ENCODE data around the gene KCNA10.
A peak's percentile ranks its signal among the peaks of the same experiment; 100 is the strongest.
"Not testable (repeated sequence)": the region's sequence is repeated elsewhere in the genome, so short reads cannot be mapped to it uniquely, and the experiment has no call there.

KCNA10 gene

DNA sequence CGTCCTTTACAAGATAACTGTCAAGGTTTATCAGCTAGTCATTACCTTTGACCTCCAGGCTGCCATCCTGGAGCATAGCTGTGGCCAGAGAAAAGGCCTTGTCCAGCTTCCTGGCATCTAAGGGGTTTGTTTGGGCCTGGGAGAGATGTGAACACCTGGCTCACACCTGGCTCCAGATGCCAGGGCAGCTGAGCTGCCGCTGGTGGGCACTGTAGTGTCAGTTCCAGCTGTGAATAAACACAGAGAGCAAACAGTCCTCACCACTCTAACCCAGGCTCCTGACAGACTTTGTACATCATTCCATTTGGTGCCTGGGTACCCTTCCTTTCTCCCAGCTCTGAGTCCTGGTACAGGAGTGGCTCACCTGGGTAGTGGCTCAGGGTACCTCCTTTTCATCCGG lies 14.3 kb upstream of the KCNA10 start:
- no peak for DNase-seq

DNA sequence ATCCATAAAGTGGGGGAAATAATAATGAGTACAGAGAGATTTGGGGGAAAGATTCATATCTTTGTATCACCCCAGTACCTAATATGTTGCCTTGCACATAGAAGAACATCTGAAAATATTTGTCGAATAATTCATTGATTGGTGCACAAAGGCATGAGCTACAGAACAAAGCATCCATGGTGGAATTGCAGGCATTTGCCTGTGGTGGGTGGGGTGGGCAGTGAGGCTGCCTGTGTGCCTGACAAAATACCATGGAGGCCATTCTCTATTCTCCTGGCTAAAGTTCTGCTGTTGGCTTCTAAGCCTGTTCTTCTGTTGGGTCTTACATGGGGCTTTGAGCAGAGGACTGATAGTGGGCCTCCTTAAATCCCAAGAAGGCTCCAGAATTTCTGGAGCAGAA lies 10.0 kb upstream of the KCNA10 start:
- DNase-seq, result no peak

DNA sequence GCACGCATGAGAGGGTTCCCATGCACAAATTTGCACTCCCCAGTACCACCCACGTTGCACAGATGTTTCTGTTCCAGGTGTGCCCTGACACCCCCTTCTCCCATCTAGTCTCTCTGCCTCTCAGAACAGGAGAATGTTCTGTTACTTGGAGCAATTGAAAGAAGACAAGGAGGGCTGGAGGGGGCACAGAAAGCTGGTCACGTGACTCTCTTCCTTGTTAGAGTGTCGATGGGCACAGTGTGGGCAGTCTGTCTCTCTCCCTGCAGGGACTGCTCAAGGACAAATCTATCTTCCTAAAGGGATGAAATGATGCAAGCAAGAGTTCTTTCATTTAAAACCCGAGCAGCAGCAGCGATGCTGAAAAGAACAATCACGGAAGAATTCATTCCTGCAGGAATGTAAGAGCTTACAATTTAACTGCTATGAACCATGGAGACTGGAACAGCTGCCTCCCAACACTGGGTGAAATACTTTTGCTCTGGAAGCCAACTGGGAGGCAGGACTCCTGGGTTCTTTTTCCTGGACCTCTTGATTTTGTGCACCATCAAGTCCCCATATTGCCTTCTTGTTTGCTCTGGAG lies 7.3 kb upstream of the KCNA10 start:
- no peak for DNase-seq

DNA sequence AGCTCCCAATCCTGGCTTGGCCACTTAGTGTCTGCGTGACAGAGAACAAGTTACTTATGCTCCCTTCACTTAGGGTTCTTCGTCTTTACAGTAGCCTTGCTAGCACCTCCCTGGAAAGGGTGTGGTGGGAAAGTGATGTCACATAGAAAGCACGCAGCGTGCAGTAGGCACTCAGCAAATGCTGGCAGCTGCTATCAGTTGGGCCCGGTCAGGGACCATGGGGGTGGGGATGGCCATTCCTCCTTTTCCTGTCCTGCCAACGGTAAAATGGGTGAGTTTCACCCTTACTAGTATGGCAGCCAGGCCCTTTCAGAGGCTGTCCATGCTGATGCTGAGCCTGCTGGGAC lies 6.2 kb upstream of the KCNA10 start:
- no peak for DNase-seq

DNA sequence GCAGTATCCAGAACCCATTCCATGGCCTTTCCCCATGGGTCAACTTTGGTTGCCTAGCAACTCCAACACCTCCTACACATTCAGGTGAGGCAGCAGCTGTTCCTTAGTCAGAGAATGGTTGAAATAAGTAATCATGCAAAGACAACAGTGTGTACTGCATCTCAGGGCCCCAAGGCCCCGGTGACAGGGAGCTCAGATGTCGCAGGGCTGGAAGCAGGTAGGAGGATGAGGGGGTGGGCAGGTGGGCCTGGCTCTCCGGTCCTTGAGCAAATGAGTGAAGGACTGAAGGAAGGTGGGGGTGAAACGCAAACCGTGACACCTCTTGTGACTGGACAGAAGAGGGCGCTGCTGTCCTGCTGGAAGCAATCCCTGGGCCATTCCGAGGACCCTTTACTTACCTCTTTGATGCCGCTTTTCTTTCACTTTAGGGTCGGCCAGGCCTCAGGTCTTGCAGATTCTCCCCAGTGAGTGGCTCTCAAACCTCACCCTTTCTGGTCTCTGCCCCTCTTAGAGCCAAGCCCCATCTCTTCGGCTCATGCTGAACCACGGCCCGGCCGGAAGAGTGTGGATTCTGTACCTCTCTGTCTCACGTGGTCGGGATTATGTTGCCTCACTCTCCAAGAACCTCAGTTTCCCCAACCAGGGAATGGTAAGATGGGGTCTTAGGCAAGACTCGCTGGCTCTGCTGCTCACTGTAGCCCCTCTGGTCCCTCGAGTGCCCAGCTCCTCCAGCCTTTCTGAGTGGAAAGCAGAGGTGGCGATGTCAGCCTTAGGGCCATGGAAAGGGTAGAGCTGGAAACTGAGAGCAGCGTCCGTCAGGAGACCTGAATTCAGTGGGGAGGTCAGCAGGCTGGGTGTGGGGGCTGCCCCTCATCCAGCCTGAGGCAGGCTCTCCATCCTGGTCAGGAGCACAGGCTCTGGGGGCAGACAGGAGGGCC lies 5.6 kb upstream of the KCNA10 start:
- peak; percentile 52 to 71 for DNase-seq

DNA sequence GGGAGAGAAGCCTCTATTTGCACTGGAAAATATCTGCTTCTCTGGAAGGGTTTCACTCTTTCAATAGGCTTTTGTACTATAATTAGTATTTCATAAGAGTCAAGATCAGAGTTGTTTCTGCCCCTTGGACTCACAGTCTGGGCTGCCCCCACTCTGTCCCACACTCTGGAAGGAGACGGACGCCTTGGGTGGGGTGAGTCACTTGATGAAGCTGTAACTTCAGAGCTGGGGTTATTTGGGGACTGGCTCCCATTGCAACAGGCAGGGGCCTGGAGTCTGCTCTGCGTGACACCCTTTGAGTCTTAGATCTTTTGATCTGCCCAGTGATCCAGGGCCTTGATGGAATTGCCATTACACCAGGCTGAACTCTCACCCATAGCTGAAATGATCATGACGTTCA lies 4.0 kb upstream of the KCNA10 start:
- DNase-seq, result no peak

DNA sequence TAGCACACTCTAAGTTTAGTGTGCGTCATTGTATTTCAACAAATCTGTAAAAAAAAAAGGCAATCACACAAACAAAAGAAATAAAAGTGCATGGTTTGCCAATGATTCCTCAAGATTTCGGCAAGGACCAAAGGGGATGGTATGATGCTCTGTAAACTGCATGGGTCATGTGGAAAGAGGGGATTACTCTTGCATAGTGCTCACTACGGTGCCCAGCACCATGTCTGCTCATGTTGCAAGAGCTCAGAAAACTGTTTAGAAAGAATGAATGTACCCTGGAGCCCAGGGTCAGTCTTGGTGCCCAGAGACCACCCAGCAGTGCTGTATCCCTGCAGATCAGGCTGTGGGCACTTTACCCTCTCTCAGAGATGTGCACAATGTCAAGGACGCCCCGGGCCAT lies 3.6 kb upstream of the KCNA10 start:
- DNase-seq, result no peak

DNA sequence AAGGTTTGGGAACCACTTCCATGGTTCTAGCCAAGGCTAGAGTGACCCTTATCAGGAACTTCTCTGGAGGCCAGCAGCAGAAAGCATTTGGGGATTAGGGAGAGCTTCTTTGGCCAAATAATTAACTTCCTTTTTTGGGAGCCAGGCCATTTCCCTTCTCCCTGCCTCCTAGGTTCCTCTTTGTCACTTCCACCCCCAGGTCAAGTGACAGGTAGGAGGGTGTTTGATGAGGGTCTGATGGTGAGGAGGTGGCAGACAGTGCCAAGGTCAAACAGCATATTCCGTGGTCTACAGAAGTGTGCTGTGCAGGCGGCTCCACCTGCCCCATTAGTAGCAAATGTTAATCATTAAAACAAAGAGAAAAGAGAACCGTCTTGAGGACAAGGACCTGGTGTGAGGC lies 1.9 kb upstream of the KCNA10 start:
- no peak for DNase-seq

DNA sequence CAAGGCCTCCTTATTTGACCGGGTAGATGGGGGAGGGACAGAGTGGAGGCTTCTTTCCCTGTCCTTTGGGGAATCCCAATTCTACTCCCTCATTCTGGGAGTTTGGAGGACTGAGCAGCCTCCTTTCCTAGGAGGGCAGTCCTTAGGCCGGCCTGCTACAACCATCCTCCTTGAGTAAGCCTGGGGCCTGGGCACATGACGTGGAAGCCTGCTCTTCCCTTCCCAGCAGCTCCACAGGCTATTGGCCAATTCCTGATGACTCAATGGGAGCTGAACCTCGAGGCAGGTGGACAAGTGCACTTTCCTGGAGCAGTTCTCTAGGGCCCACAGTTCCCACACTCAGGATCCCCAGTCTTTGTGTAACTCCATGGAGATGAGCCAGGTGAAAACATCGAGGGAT lies 3.1 kb downstream of the KCNA10 start:
- DNase-seq, result no peak

DNA sequence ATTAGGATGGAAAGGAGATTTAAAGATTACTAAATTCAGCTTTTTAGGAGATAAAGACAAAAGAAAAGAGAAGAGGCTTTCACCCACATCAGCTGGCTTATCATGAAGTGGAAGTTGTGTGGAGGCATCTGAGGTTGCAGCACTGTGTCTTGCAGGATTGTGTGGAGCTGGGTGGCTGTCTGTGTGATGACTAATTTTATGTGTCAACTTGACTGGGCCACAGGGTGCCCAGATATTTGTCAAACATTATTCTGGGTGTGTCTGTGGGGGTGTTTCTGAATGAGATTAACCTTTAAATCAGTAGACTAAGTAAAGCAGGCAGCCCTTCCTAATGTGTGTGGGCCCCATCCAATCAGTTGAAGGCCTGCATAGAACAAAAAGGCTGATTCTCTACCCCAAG lies 3.9 kb downstream of the KCNA10 start:
- no peak for DNase-seq

DNA sequence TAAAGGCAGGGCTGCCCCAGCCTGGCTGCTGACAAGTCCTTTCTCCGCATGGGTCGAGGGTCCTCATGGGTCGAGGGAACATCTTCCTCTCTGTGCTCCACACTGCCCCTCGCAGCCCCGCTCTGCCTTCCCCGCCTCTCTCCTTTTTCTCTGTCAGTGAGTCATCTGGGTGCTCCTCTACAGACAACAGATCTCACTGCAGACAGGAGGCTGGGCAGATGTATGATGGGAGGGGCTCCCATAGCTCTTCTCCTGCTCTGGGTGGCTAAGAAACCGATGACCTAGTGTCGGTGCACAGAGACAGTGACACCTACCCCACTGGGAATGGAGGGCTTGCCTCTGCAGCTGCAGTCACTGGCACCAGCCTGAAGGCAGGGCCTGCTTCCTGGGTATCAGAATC lies 5.5 kb downstream of the KCNA10 start:
- DNase-seq, result peak in 1 of 2 experiments; percentile 43

DNA sequence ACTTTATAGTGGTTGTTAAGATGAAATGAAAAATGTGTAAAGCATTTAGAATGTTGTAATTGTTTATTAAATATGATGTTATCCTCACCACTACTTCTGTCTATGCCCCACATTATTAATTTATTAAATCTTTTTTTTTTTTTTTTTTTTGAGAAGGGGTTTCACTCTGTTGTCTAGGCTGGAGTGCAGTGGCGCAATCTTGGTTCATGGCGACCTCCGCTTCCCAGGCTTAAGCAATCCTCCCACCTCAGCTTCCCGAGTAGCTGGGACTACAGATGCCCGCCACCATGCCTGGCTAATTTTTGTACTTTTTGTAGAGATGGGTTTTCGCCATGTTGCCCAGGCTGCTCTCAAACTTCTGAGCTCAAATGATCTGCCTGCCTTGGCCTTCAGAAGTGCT lies 7.5 kb downstream of the KCNA10 start:
- no peak for DNase-seq

DNA sequence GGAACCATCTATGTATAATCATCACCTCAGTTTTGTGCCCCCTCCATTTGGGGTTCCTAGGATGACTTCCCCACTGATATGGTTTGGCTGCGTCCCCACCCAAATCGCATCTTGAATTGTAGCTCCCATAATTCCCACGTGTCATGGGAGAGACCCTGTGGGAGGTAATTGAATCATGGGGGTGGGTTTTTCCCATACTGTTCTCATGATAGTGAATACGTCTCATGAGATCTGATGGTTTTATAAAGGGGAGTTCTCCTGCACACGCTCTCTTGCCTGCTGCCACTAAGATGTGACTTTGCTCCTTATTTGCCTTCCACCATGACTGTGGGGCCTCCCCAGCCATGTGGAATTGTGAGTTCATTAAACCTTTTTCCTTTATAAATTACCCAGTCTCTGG lies 8.1 kb downstream of the KCNA10 start:
- DNase-seq, result not testable (repeated sequence)

DNA sequence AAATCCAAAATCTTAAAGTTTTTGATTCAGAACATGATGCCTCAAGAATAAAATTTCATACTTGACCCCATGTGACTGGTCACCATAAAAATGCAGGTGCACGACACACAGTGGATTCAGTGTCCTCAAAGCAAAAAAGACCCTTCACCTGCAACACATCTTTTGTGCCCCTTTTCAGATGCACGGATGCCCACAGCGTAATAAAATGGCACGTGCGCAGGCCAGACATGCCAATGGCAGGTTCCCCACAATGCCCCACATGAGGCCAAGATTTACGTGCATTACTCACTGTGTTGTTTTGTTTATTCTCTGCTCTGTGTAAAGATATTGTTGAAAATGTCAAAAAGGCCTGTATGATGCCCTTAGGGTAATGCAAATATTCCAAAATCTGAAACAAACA lies 9.3 kb downstream of the KCNA10 start:
- no peak for DNase-seq

DNA sequence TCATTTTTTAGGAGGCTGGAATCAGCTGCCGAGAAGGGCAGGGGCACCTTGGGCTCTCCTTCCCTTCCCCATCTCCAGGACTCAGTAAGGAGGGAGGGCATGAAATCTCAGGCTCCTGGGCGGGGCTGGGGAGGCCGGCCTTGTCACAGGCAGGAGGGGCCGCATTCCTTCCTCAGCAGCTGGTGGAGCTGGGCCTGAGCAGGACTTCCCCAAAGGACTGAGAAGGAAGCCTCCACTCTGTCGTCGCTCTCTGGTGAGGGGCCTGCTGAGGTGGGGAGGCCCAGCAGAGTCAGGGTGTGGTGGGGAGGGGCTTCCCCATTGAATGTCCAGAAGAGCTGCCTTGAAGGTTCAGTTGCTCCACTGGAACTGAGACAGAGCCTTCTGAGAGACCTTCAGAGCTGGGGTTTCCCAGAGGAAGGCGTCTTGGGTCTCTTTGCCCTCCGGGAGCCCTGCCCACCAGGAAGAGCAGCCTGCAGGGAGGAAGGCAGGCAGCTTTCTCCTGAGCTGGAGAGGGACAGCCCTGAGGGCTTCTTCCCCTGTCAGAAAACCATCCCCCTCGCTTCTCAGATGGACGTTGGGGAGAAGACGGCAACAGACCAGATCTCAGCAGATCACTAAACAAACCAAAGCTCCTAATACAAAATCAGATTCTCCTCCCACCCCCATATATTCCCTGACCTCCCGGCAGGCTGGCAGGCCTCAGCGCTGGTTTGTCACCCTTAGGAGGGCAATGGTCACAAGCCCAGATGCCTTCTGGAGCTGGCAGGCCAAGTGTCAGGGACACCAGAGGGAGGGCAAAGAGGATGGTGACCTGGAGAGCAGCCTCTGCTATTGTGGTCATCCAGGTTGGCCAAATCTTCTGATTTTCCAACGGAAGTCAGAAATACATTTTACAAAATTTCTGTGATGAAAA lies 10.7 kb downstream of the KCNA10 start:
- DNase-seq, result no peak

DNA sequence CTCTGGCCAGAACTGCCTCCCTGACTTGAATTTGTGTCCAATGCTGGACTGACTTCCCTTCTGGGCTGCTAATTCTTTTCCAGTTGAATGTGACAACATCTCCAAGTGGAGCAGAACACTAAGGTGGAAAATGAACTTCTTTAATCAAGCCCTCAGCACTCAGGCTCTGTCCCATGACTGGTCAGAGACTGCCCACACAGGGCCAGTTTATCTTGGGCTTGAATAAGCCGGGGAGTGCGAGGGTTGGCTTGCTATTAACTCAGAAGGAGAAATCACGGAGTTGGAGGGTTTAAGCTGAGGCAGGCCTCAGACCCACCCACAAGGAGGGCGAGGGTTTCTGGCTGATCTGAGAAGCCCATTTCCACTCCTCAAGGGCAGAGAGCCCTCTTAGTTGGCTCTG lies 12.4 kb downstream of the KCNA10 start:
- DNase-seq, result no peak

DNA sequence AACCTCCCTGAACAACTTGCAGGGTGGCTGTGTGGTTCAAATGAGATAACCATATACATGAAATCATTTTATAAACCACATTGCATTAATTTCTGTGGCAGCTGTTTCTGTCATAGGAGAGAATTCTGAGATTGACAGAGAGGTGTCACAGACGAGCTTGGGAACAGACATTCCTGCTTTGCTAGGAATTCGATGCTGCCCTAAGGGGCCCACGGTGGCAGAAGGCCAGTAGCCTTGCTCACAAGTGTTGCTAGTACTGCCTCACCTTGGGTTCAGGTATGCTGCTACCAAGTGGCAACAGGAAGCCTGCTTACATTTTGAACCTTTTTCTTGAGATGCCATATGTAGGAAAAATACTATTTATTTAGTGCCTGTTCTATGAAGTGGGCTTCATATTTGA lies 13.4 kb downstream of the KCNA10 start:
- DNase-seq, result no peak

DNA sequence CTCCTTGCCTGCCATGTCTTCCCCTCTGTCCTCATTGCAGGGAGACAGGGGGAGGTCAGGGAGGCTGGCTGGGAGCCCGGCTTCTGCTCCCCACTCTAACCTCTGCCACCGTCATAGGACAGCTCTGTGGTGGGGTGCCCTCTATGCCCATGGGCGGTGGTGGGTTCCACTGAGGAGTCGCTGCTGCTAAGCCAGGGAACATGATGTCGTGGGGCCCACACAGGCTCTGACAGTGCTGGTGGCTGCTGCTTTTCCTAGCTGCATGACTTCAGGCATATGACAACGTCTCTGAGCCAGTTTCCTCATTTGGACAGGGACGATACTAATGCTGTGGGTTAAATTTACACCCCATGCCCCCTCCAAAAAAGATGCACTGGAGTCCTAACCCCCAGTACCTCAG lies 14.7 kb downstream of the KCNA10 start:
- no peak for DNase-seq

DNA sequence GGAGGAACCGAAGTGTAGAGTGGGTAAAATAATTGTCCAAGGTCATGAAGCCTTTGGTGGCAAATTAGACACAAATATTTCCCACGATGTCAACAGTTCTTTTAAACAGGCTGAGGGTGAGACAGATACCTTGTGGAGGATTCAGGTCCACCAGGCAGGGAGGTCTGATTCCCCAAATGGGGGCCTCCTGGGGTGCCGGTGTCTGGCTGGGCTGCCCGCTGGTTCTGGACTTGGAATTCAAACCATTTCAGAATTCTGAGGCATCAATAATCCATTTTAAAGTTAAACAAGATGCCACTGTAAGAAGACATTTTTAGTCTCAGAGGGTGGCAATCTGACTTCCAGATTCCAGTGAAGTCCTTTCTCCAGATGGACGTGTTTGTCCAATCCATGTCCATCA lies 15.5 kb downstream of the KCNA10 start:
- no peak for DNase-seq

DNA sequence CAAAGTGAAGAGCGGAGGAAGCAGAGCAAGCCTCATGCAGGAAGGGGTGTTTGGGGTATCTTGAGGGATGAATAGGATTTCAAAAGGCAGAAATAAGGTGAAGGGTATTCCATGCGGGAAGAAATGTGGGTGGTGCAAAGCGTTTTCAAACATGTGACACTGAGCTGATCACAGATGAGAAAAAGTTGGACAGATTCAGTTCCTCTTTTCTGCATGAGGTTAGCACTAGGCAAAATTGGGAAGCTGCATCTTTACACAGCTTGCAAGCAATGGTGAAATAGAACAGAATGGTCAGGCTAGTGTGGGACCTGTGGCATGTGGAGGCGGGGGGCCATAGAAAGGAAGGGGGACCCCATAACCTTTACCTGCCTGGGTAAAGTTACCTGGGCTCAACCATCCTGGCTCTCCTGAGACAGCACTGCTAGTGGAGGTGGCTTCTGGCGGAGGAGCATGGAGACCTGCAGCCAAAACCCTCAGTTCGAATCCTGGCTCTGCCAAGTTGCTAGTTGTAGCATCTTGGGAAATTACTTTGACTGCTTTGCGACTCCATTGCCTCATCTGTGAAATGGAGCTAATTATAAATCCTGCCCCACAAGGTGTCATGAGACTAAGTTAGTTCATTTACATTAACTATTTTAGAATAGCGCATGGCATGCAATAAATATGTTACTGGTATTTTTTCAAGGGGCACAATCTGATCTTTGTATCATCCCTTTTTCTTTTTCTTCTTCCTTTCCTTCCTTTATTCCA lies 16.4 kb downstream of the KCNA10 start:
- no peak for DNase-seq

DNA sequence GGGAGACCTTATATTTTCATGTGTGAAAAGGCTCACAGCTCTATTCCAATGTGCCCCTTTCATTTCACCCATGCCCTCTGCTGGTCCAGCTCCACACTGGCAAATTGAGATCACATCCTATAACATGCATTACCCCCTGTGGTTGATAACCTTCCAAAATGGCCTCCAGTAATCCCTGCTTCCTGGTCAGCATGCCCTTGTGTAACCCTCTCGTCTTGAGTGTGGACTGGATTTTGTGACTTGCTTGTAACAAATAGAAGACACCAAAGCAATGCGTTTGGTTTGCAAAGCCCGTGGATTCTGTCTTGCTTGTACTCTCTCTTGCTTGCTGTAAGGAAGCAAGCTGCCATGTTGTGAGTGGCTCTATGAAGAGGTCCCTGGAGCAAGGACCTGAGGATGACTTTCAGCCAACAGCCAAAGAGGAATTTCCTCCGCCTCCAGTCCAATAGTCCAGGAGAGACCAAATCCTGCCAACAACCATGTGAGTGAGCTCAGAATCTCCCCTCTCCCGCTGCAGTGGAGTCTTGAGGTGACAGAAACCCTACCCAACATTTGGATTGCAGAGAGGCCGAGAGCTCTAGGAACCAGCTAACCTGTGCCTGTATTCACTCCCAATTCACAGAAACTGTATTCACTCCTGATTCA lies 17.4 kb downstream of the KCNA10 start:
- DNase-seq, result no peak

DNA sequence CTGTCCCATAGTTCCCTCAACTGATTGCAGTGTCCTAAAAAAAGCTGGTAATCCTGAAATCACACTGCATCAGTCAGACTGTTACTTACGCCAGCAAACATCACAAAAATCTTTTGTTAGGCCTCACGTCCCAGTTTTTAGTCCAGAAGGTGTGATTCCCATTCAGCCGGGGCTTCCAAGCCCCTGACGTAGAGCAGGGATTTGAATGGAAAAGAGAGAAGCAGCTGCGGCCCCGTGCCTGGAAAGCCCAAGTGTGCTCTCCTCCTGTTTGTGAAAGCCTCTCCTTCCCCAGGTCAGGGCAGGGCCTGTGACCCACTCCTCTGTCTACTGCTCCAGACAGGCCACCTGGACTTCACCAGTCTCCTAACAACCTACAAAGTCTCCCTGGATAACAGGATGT lies 20.7 kb downstream of the KCNA10 start:
- no peak for DNase-seq

Data from NCI-H524 (cell line).